Panc1 (cell line): ENCODE results near the gene DLG4. TPM values are rescaled to one million over a fixed set of nuclear protein-coding genes. Genes with fewer than 3 reads are reported as not detected.

ENCODE experiments used
- ATAC-seq: fragments of 200-7000 bp; cut with Tn5 transposase; 2 replicates; pipeline ENCODE4 v1.9.1; 2020; ENCODE audit warnings: mild to moderate bottlenecking, moderate library complexity
- BruUV-seq: library from RNA; stranded (reverse); fragments of 400-500 nt; replicated peaks from 2 replicates; lab custom pipeline; 2021; lab: Mats Ljungman, UMichigan
- CTCF ChIA-PET: fragments of 300-600 bp; sonication (Branson Sonifier 250); formaldehyde crosslinking; loops from one replicate; lab custom pipeline; 2022; ENCODE audit warnings: antibody characterized with exemption; lab: Charles Lee
- POLR2A ChIA-PET: fragments of 300-600 bp; sonication (Branson Sonifier 250); formaldehyde crosslinking; loops from one replicate; lab custom pipeline; 2022; ENCODE audit warnings: antibody characterized with exemption; lab: Charles Lee
- DNase-seq: peaks from one replicate; pipeline ENCODE4 v3.0.0-alpha.2; 2010; ENCODE audit warnings: low read depth, low spot score
- H3K27ac ChIP-seq: 2 replicates; pipeline ENCODE4 v1.5.1; 2011; ENCODE audit warnings: mild to moderate bottlenecking, low read length, inconsistent platforms
- H3K27me3 ChIP-seq: fragments of 200-500 bp; sonication (Bioruptor generic); 2 replicates; pipeline ENCODE4 v1.6.0; 2014; ENCODE audit warnings: low read length, inconsistent platforms; ENCODE audit not compliant: control insufficient read depth, insufficient read depth
- H3K36me3 ChIP-seq: fragments of 200-500 bp; sonication (Bioruptor generic); 2 replicates; pipeline ENCODE4 v1.5.1; 2014; ENCODE audit warnings: inconsistent platforms, mild to moderate bottlenecking, low read length, moderate library complexity; ENCODE audit not compliant: control insufficient read depth, insufficient read depth
- H3K4me1 ChIP-seq: 2 replicates; pipeline ENCODE4 v1.5.1; 2011; ENCODE audit warnings: inconsistent platforms, mild to moderate bottlenecking, low read length, moderate library complexity; ENCODE audit not compliant: control insufficient read depth, insufficient read depth
- H3K4me3 ChIP-seq, 2 experiments: 2 replicates each; pipeline ENCODE4 v1.5.1; 2011 to 2012; ENCODE audit warnings: low read depth in 2 of 2, low read length in 2 of 2, mild to moderate bottlenecking in 2 of 2, inconsistent platforms in 1 of 2, moderate library complexity in 1 of 2
- H3K9me3 ChIP-seq: fragments of 200-500 bp; sonication (Bioruptor generic); 2 replicates; pipeline ENCODE4 v1.5.1; 2014; ENCODE audit warnings: low read depth, mild to moderate bottlenecking, inconsistent platforms, low read length, moderate library complexity; ENCODE audit not compliant: control insufficient read depth, insufficient read depth
- CTCF ChIP-seq: fragments of 450-650 bp; IDR thresholded peaks from 2 replicates; pipeline ENCODE4 v1.5.1; 2017; ENCODE audit warnings: mild to moderate bottlenecking
- POLR2AphosphoS5 ChIP-seq: IDR thresholded peaks from 2 replicates; pipeline ENCODE4 v1.6.1; 2012; ENCODE audit warnings: mild to moderate bottlenecking, low read depth, low read length, moderate library complexity
- SIN3A ChIP-seq: IDR thresholded peaks from 2 replicates; pipeline ENCODE4 v1.6.1; 2012; ENCODE audit warnings: low read depth, mild to moderate bottlenecking, low read length, moderate library complexity, borderline replicate concordance; ENCODE audit not compliant: insufficient read depth
- TCF7L2 ChIP-seq: IDR thresholded peaks from 2 replicates; pipeline ENCODE4 v1.6.1; 2011; ENCODE audit warnings: mild to moderate bottlenecking, low read depth, low read length, inconsistent platforms
- in situ Hi-C: cut with HindIII; loops from 2 replicates; pipeline ENCODE4 v1.10.0; 2016; ENCODE audit warnings: low sequenced_read_pairs, low pct_unique_long_range_greater_than_20kb
- intact Hi-C: fragments of 100-400 bp; cut with micrococcal nuclease; formaldehyde crosslinking; loops from one replicate; pipeline ENCODE4 v1.10.0; 2022; ENCODE audit not compliant: unreplicated experiment
- total RNA-seq: library from RNA; stranded (reverse); gene quantifications from one replicate; pipeline ENCODE4 v1.2.1, GENCODE V29; 2021; ENCODE audit not compliant: unreplicated experiment
- TF ChIP-seq, protein P1 (sequence below), 2 experiments: IDR thresholded peaks; 2 replicates each; pipeline ENCODE4 v1.6.1; 2011 to 2012; ENCODE audit warnings: low read depth in 2 of 2, control low read depth in 1 of 2, low read length in 1 of 2, mild to moderate bottlenecking in 1 of 2, moderate library complexity in 1 of 2; ENCODE audit not compliant: insufficient read depth in 1 of 2

Gene DLG4
- total RNA-seq, 1 experiment from 2014 or later: 32.4 TPM

DNA sequence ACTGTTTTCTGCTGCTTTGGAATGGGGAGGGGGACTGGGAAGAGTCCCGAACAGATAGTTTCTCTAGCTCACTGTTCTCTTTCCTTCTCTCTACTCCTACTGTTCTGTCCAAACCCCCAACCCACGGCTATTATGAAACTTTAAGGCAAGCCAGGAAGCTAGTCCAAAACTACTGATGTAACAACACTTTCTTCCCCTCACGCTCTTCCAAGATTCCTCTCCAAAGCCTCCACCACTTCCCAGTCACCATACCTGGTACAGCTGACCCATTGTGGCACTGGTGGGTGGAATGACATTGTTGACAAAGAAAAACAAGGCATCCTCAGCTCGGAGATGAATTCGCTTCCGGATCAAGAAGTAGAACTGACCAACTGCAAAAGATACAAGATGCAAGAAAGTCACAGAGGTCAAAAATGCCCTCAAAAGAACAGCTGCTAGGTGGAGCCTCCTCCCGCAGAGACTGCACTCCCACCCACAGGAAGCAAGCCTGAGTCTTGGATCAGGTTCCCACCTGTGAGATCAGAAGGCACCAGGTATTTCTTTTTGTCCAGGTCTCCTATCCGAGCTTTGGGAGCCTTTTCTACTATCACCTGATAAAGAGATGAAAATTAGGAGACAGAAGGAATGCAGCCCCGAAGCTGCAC, 21.6 kb upstream of the DLG4 start:
- DNase-seq (no peak), ATAC-seq (no peak)
- in situ Hi-C loops (no loop called here), intact Hi-C loops (no loop called here)
- peaks cover 26% of the 10 kb centered on the region for H3K4me1 ChIP-seq
- no peak for TF ChIP-seq TCF7L2
- no peak for TF ChIP-seq CTCF
- TF ChIP-seq, protein P1, sequence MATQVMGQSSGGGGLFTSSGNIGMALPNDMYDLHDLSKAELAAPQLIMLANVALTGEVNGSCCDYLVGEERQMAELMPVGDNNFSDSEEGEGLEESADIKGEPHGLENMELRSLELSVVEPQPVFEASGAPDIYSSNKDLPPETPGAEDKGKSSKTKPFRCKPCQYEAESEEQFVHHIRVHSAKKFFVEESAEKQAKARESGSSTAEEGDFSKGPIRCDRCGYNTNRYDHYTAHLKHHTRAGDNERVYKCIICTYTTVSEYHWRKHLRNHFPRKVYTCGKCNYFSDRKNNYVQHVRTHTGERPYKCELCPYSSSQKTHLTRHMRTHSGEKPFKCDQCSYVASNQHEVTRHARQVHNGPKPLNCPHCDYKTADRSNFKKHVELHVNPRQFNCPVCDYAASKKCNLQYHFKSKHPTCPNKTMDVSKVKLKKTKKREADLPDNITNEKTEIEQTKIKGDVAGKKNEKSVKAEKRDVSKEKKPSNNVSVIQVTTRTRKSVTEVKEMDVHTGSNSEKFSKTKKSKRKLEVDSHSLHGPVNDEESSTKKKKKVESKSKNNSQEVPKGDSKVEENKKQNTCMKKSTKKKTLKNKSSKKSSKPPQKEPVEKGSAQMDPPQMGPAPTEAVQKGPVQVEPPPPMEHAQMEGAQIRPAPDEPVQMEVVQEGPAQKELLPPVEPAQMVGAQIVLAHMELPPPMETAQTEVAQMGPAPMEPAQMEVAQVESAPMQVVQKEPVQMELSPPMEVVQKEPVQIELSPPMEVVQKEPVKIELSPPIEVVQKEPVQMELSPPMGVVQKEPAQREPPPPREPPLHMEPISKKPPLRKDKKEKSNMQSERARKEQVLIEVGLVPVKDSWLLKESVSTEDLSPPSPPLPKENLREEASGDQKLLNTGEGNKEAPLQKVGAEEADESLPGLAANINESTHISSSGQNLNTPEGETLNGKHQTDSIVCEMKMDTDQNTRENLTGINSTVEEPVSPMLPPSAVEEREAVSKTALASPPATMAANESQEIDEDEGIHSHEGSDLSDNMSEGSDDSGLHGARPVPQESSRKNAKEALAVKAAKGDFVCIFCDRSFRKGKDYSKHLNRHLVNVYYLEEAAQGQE (IDR thresholded peaks at IDR 0.05; ENCODE audit: insufficient read depth in 1 of 2, low read depth in 2 of 2, low read length in 1 of 2): no peak
- TF ChIP-seq POLR2AphosphoS5: no peak
- TF ChIP-seq SIN3A: no peak
- ChIA-PET CTCF (no interaction called here), POLR2A (no interaction called here)
- no peaks in the 10 kb centered on the region for H3K9me3 ChIP-seq
- peak overlapping the region; percentile 99 for H3K27ac ChIP-seq
- BruUV-seq: no TSS peak
- H3K4me3 ChIP-seq: peak overlapping the region; percentile 87 to 92
- H3K27me3 ChIP-seq: no peaks in the 10 kb centered on the region
- H3K36me3 ChIP-seq: peaks cover 10% of the 10 kb centered on the region

DNA sequence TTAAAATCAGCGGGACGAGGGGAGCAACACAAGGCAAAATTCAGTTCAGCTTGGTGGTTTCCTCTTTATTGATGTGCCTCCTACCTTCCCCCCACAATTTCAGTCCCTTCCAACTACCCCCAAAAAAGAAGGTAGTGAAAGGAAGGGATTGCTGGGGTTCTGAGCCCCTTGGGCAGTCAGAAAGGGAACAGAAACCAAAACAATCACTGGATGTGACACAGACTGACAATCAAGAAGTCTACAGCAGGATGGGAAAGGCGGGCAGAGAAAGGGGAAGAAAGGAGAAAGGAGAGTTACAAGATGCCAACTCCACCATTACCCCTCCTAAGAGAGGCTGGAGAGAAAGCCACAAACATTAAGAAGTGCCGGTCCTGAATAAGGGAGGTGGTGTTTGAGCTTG, 20.7 kb upstream of the DLG4 start:
- Histone ChIP-seq H3K36me3 (peaks cover 10% of the 10 kb centered on the region), H3K4me1 (peaks cover 34% of the 10 kb centered on the region), H3K27ac (peak overlapping the region; percentile 99), H3K27me3 (no peaks in the 10 kb centered on the region), H3K4me3 (peak overlapping the region; percentile 87 to 92), H3K9me3 (no peaks in the 10 kb centered on the region)
- TSS peak; percentile 77 for BruUV-seq
- ChIA-PET CTCF (no interaction called here), POLR2A (no interaction called here)
- ATAC-seq: no peak
- no peak for TF ChIP-seq CTCF
- TF ChIP-seq SIN3A: no peak
- in situ Hi-C loops (no loop called here), intact Hi-C loops (no loop called here)
- no peak for DNase-seq
